HEK293T (cell line): ENCODE results near the gene ACSS3.

Experiments used
- ARNT ChIP-seq: fragments of 450-650 bp; IDR thresholded peaks from 2 replicates; pipeline ENCODE4 v1.6.1; 2017; ENCODE audit warnings: mild to moderate bottlenecking
- FOXA1 ChIP-seq: fragments of 450-650 bp; IDR thresholded peaks from 2 replicates; pipeline ENCODE4 v1.6.1; 2016; ENCODE audit warnings: mild to moderate bottlenecking
- L3MBTL2 ChIP-seq: fragments of 450-650 bp; conservative IDR thresholded peaks from 2 replicates; pipeline ENCODE4 v1.6.1; 2016; ENCODE audit warnings: mild to moderate bottlenecking
- SUZ12 ChIP-seq: fragments of 450-650 bp; IDR thresholded peaks from 2 replicates; pipeline ENCODE4 v1.6.1; 2016; ENCODE audit warnings: mild to moderate bottlenecking
- TARDBP ChIP-seq: fragments of 450-650 bp; IDR thresholded peaks from 2 replicates; pipeline ENCODE4 v1.6.1; 2016
- TF ChIP-seq, protein P1 (sequence below): fragments of 450-650 bp; IDR thresholded peaks from 2 replicates; pipeline ENCODE4 v1.6.1; 2016

DNA sequence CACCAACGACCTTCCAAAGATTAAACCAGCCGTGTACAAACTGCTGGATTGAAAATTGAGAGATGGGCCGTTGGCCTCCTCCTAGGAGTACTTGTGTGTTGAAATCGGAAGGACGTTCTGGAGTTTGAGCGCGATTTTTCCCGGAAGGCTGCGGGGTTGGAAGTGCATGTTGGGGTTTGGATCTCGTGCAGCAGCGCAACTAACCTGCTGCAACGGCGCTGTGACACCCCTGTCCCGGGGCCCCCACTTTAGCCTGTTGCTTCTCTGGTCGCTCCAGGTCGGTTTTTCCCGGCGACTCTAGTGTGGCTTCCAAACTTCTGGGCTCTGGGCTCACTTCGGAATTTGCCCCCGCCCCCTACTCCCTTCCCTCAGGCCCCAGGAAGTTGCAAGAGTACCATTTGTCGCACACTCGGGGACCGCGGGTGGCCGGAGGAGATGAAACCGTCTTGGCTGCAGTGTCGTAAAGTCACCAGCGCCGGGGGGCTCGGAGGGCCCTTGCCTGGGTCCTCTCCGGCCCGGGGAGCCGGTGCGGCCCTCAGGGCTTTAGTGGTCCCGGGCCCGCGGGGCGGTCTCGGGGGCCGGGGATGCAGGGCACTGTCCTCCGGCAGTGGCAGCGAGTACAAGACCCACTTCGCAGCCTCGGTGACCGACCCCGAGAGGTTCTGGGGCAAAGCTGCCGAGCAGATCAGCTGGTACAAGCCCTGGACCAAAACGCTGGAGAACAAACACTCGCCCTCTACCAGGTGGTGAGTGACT is at the start of gene ACSS3:
- no peak for TF ChIP-seq SUZ12
- no peak for TF ChIP-seq ARNT
- no peak for TF ChIP-seq L3MBTL2
- TF ChIP-seq TARDBP, result no peak
- TF ChIP-seq, protein P1, sequence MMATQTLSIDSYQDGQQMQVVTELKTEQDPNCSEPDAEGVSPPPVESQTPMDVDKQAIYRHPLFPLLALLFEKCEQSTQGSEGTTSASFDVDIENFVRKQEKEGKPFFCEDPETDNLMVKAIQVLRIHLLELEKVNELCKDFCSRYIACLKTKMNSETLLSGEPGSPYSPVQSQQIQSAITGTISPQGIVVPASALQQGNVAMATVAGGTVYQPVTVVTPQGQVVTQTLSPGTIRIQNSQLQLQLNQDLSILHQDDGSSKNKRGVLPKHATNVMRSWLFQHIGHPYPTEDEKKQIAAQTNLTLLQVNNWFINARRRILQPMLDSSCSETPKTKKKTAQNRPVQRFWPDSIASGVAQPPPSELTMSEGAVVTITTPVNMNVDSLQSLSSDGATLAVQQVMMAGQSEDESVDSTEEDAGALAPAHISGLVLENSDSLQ, result no peak
- no peak for TF ChIP-seq FOXA1
